Activated CD8-positive, alpha-beta memory T cell treated with anti-CD3 and anti-CD28 coated beads, Interleukin-2, amount 50 U/mL, for 24 hours (primary cell): ENCODE measurements around the gene PTCD2.
A peak's percentile ranks its signal among the peaks of the same experiment; 100 is the strongest.

Source experiments
- DNase-seq: peaks from one replicate; pipeline ENCODE4 v3.0.0-alpha.2; 2020; ENCODE audit errors: extremely low read depth

PTCD2 gene

GRCh38 chr5:72319976-72320752 lies at the start of gene PTCD2, which contains the start of gene MRPS27:
PTCD2 (plus strand) TSS chr5:72320373; CDS start chr5:72320383, 10 bp downstream.
MRPS27 (minus strand) TSS chr5:72320240; CDS start chr5:72320221, 19 bp downstream.
- DNase-seq: peak; percentile 84

GRCh38 chr5:72271702-72272101 lies 48.5 kb upstream of the PTCD2 start:
- DNase-seq: no peak

- DNase-seq: no peak
These were observed 47.8 kb upstream of the PTCD2 start for GRCh38 chr5:72272398-72272797.

GRCh38 chr5:72273547-72273946 lies 46.6 kb upstream of the PTCD2 start:
- DNase-seq: no peak

- DNase-seq: no peak
These were observed 43.9 kb upstream of the PTCD2 start for GRCh38 chr5:72276219-72276752.

GRCh38 chr5:72280581-72281069 lies 39.5 kb upstream of the PTCD2 start:
- no peak for DNase-seq

- no peak for DNase-seq
These were observed 38.8 kb upstream of the PTCD2 start for GRCh38 chr5:72281430-72281763.

GRCh38 chr5:72281764-72282499 lies 38.2 kb upstream of the PTCD2 start:
- no peak for DNase-seq

- DNase-seq: no peak
These were observed 37.3 kb upstream of the PTCD2 start for GRCh38 chr5:72282878-72283277.

- DNase-seq: no peak
These were observed 36.8 kb upstream of the PTCD2 start for GRCh38 chr5:72283358-72283757.

GRCh38 chr5:72284559-72285423 lies 35.4 kb upstream of the PTCD2 start:
- no peak for DNase-seq

- DNase-seq: no peak
These were observed 34.8 kb upstream of the PTCD2 start for GRCh38 chr5:72285424-72285821.

GRCh38 chr5:72286798-72287197 lies 33.4 kb upstream of the PTCD2 start:
- no peak for DNase-seq

- DNase-seq: no peak
These were observed 31.2 kb upstream of the PTCD2 start for GRCh38 chr5:72288924-72289323.

- DNase-seq: no peak
These were observed 29.6 kb upstream of the PTCD2 start for GRCh38 chr5:72290356-72291133.

GRCh38 chr5:72291601-72292000 lies 28.6 kb upstream of the PTCD2 start:
- no peak for DNase-seq

- no peak for DNase-seq
These were observed 27.8 kb upstream of the PTCD2 start for GRCh38 chr5:72292411-72292810.

GRCh38 chr5:72293495-72294055 lies 26.6 kb upstream of the PTCD2 start:
- DNase-seq: no peak

- DNase-seq: no peak
These were observed 25.7 kb upstream of the PTCD2 start for GRCh38 chr5:72294473-72294872.

GRCh38 chr5:72295539-72295938 lies 24.6 kb upstream of the PTCD2 start:
- no peak for DNase-seq

GRCh38 chr5:72296256-72296655 lies 23.9 kb upstream of the PTCD2 start:
- no peak for DNase-seq
